Osteocyte (in vitro differentiated cells): Measurements from ENCODE around the gene TSPAN18. TPM values are rescaled to one million over a fixed set of nuclear protein-coding genes. Genes with fewer than 3 reads are reported as not detected.
A peak's percentile ranks its signal among the peaks of the same experiment; 100 is the strongest.

ENCODE experiments used
- DNase-seq: peaks from one replicate; pipeline ENCODE4 v3.0.0; 2021; ENCODE audit warnings: mixed read lengths; ENCODE audit not compliant: unreplicated experiment; ENCODE audit errors: extremely low spot score
- H3K27ac Mint-ChIP-seq: one replicate; pipeline ENCODE4 v1.8.0; 2021; ENCODE audit warnings: mild to moderate bottlenecking, mixed read lengths; ENCODE audit not compliant: unreplicated experiment
- H3K27me3 Mint-ChIP-seq: one replicate; pipeline ENCODE4 v1.8.0; 2021; ENCODE audit warnings: mixed read lengths; ENCODE audit not compliant: unreplicated experiment
- H3K36me3 Mint-ChIP-seq: one replicate; pipeline ENCODE4 v1.8.0; 2021; ENCODE audit warnings: mixed read lengths; ENCODE audit not compliant: unreplicated experiment
- H3K4me1 Mint-ChIP-seq: one replicate; pipeline ENCODE4 v1.8.0; 2021; ENCODE audit warnings: mixed read lengths; ENCODE audit not compliant: unreplicated experiment
- H3K4me3 Mint-ChIP-seq: one replicate; pipeline ENCODE4 v1.8.0; 2021; ENCODE audit warnings: mild to moderate bottlenecking, moderate library complexity, mixed read lengths; ENCODE audit not compliant: unreplicated experiment
- H3K9me3 Mint-ChIP-seq: one replicate; pipeline ENCODE4 v1.8.0; 2021; ENCODE audit warnings: mixed read lengths; ENCODE audit not compliant: unreplicated experiment
- total RNA-seq: library from RNA; stranded (reverse); gene quantifications from 2 replicates; pipeline ENCODE4 v1.2.1, GENCODE V29; 2021
- TF ChIP-seq, protein P1 (sequence below): fragments of 200-600 bp; sonication (generic); IDR thresholded peaks from 2 replicates; pipeline ENCODE4 v1.5.0; 2021; ENCODE audit warnings: antibody characterized with exemption, mild to moderate bottlenecking, moderate library complexity

The TSPAN18 gene
- total RNA-seq, 1 donor from 2014 or later, result 13.4 TPM

- H3K27me3 Mint-ChIP-seq, result no peaks in the 10 kb centered on the region
- TF ChIP-seq, protein P1, sequence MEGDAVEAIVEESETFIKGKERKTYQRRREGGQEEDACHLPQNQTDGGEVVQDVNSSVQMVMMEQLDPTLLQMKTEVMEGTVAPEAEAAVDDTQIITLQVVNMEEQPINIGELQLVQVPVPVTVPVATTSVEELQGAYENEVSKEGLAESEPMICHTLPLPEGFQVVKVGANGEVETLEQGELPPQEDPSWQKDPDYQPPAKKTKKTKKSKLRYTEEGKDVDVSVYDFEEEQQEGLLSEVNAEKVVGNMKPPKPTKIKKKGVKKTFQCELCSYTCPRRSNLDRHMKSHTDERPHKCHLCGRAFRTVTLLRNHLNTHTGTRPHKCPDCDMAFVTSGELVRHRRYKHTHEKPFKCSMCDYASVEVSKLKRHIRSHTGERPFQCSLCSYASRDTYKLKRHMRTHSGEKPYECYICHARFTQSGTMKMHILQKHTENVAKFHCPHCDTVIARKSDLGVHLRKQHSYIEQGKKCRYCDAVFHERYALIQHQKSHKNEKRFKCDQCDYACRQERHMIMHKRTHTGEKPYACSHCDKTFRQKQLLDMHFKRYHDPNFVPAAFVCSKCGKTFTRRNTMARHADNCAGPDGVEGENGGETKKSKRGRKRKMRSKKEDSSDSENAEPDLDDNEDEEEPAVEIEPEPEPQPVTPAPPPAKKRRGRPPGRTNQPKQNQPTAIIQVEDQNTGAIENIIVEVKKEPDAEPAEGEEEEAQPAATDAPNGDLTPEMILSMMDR, result no peak
- no peaks in the 10 kb centered on the region for H3K9me3 Mint-ChIP-seq
- no peak overlapping the region for H3K27ac Mint-ChIP-seq
- peaks cover 46% of the 10 kb centered on the region for H3K4me1 Mint-ChIP-seq
- H3K4me3 Mint-ChIP-seq, result no peak overlapping the region
- no peak for DNase-seq
- no peaks in the 10 kb centered on the region for H3K36me3 Mint-ChIP-seq
Observed at GRCh38 chr11:44787070-44787469, 60.3 kb downstream of the TSPAN18 start.

DNA sequence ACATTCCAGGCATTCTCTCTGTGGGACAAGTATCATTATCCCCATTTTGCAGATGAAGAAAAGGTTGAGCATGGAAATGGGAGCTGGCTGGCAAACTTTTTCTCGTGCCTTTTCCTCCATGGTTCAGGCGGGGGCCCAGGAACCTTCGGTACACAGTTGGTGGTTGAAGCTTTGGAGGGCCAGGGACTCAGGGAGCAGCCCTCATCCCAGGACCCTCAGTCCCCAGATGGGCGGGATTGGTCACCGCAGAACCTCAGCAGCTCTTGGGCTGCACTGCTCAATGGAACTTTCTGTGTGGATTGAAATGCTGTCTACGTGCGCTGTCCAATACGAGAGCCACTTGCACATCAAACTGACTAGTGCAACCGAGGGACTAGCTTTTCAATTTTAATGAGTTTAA lies 61.2 kb downstream of the TSPAN18 start:
- TF ChIP-seq, protein P1, result no peak
- Mint-ChIP-seq H3K4me3 (no peak overlapping the region), H3K27me3 (peaks cover 3% of the 10 kb centered on the region), H3K36me3 (no peaks in the 10 kb centered on the region), H3K9me3 (no peaks in the 10 kb centered on the region), H3K4me1 (peaks cover 46% of the 10 kb centered on the region), H3K27ac (no peak overlapping the region)
- DNase-seq, result no peak

DNA sequence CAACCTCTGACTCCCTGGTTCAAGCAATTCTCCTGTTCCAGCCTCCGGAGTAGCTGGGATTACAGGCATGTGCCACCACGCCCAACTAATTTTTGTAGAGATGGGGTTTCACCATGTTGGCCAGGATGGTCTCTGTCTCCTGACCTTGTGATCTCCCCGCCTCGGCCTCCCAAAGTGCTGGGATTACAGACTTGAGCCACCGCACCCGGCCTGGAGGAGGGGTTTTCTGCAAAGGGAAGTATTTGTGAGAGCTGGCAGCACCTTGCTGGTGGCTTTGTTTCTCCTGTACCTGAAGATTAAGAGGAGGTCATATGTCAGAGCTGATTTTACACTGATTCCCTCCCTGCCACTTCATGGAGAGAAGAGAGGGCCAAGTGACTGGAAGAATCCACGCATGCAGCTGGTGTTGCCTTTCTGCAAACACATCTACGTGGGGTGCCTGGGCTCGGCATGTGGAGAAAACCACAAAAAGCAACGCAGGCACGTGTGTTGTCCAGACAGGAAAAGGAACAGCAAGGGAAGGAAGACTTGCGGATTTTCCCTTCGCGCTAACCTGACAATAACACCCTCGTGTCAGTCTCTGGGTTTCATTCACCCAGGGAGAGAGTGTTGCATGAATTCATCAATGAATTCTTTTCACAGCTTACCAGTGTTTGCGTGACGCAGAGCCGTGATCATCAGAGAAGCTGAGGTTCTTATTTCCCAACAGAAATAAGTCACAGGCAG lies 61.9 kb downstream of the TSPAN18 start:
- Mint-ChIP-seq H3K4me3 (no peak overlapping the region), H3K27ac (no peak overlapping the region), H3K36me3 (no peaks in the 10 kb centered on the region), H3K4me1 (peaks cover 45% of the 10 kb centered on the region), H3K9me3 (no peaks in the 10 kb centered on the region), H3K27me3 (peaks cover 6% of the 10 kb centered on the region)
- DNase-seq, result no peak
- TF ChIP-seq, protein P1, result no peak

DNA sequence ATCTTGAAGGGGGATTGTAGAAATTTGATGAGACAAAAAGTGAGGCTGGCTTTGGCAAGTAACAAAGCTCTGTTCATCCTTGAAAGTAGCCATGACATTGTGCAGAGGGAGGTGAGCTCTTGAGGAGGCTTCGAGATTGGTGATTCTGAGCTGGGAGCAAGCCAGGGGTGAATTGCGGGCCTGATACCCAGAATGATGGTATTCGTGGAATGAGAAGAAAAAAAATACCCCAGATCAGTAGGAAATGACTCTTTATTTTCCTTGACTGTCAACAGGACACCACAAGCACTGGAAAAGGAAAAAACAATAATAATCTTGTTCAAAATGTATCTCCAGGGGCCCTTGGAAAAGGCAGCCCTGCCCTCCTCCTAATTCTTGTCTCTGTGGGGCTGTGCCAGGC lies 62.7 kb downstream of the TSPAN18 start:
- Mint-ChIP-seq H3K36me3 (no peaks in the 10 kb centered on the region), H3K4me3 (no peak overlapping the region), H3K27ac (peak overlapping the region; percentile 51)

DNA sequence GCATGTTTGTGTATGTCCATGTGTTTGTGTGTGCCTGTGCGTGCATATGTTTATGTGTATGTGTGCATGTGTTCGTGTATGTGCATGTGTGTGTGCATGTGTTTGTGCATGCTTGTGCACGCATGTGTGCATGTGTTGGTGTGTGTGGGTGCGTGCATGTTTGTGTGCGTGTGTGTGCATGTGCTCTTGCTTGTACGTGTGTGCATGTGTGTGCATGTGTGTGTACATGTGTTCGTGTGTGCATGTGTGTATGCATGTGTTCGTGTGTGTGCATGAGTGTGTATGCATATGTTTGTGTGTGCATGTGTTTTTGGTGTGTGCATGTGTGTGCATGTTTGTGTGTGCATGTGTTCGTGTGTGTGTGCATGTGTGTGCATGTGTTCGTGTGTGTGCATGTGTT lies 63.4 kb downstream of the TSPAN18 start:
- no peak for DNase-seq
- peaks cover 8% of the 10 kb centered on the region for H3K27me3 Mint-ChIP-seq
- TF ChIP-seq, protein P1, result no peak
- H3K4me1 Mint-ChIP-seq, result peaks cover 37% of the 10 kb centered on the region
- H3K4me3 Mint-ChIP-seq, result no peak overlapping the region
- H3K27ac Mint-ChIP-seq, result no peak overlapping the region
- H3K36me3 Mint-ChIP-seq, result no peaks in the 10 kb centered on the region
- H3K9me3 Mint-ChIP-seq, result no peaks in the 10 kb centered on the region

More for the DNA sequence above, 62.7 kb downstream of the TSPAN18 start:
- Mint-ChIP-seq H3K27me3 (peaks cover 8% of the 10 kb centered on the region), H3K4me1 (peaks cover 39% of the 10 kb centered on the region), H3K9me3 (no peaks in the 10 kb centered on the region)
- DNase-seq, result no peak
- TF ChIP-seq, protein P1, result no peak
